ENCODE data around the gene AHDC1. TPM values are rescaled to one million over a fixed set of nuclear protein-coding genes. Genes with fewer than 3 reads are reported as not detected.

AHDC1 gene
- total RNA-seq, 2 donors from 2014 or later, result 13.5 to 14.2 TPM

DNA sequence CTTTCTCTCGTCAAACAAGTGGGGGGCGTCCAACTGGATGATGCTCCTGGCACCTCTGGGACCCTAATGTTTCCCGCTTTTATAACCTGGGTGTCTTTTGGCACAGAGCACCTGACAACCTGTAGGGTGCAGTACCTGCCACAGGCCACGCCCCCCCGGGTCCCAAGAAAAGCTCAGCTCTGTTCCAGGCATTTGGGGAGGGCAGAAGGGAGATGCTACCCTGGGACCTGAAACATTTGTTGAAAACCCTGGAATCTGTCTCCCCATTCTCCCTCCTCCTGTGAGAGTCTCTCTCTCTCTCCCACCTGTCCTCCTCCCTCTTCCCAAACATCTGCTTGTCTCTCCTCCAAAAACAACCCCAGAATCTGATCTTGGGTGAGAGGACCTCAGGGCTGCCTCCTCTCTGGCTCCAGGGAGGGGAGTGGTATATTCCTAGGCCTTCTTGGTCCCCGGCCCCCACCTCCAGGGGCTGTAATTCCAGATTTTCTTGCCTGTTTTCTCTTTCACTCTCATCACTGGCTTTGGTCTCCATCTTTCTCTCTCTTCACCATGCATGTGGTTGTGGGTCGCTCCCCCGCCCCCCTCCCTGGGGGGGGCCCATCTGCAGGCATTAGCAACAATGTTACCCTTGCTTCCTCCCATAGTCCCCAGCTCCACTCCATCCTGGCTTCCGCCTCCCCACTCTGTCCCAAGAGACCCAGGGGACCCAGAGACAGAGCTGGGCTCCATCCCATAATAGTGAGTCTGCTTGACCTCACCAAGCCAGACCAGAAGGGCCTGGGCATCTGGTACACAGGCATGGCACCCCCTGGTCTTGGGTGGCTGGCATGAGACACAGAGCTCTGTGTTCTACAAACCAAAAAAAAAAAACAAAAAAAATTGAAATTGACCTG, 4.1 kb downstream of the AHDC1 start:
- peak in 1 of 4 donors; percentile 37 for DNase-seq
- ATAC-seq, result no peak
- intact Hi-C loops (cut with DNase I), result loop anchor here (5.0 kb wide), 1 partner anchor 43 kb away; no protein-coding TSS in a partner anchor
- Histone ChIP-seq H3K27me3 (no peaks in the 10 kb centered on the region), H3K27ac (peak overlapping the region in 2 of 4 donors; percentile 6 to 35), H3K4me1 (peaks cover 50% of the 10 kb centered on the region), H3K4me3 (no peak overlapping the region), H3K9me3 (no peaks in the 10 kb centered on the region), H3K36me3 (replicated peaks in 1 of 2; ENCODE audit: insufficient read depth in 1 of 2, low read depth in 2 of 2) (no peaks in the 10 kb centered on the region)
- no peak for TF ChIP-seq POLR2A (IDR thresholded peaks at IDR 0.05)
- TF ChIP-seq CTCF (IDR thresholded peaks at IDR 0.05), result no peak
- 47% methylated on average over 9 of the region's 9 CpGs for WGBS, 2 donors

DNA sequence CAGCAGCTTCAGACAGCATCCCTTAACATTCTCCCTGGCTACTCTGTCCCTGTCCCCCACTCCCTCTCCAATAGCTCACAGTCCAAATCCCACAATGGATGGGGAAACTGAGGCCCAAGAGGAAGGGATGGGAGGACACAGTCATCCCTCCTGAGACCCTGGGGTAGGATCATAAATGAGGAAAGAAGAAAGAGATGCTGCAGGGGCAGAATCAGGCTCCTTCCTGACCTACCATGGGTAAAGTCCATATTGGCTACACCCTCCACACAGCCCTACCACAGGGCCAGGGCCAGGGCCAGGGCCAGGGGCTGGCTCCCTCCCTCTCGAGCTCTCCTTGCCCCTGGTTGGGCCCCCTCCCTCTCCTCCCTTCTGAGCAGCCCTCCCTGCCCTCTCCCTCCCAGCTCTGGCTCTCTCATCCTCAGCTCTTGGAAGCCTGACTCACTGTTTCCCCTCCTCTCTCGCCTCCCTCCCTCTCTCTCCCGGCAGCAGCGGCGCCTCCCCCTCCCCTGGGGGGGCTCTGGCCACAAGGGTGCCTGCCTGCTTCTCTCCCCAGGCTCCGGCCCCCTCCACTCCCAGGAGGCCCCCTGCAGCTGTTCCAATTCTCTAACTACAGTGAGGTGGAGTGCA, 4.9 kb downstream of the AHDC1 start:
- H3K27ac ChIP-seq, result peak overlapping the region in 3 of 4 donors; percentile 35 to 59 (median 43)
- H3K36me3 ChIP-seq (replicated peaks in 1 of 2; ENCODE audit: insufficient read depth in 1 of 2, low read depth in 2 of 2), result no peaks in the 10 kb centered on the region
- no peaks in the 10 kb centered on the region for H3K9me3 ChIP-seq
- no peak overlapping the region for H3K4me3 ChIP-seq
- intact Hi-C loops (cut with DNase I), result loop anchor here (5.0 kb wide), 1 partner anchor 42 kb away; no protein-coding TSS in a partner anchor
- DNase-seq (peak in 3 of 4 donors; percentile 50 to 74 (median 57)), ATAC-seq (no peak)
- no peaks in the 10 kb centered on the region for H3K27me3 ChIP-seq
- no peak for TF ChIP-seq POLR2A (IDR thresholded peaks at IDR 0.05)
- no peak for TF ChIP-seq CTCF (IDR thresholded peaks at IDR 0.05)
- peaks cover 50% of the 10 kb centered on the region for H3K4me1 ChIP-seq
- WGBS, 2 donors, result 5 to 12% methylated on average over 5 to 6 of the region's 6 CpGs

DNA sequence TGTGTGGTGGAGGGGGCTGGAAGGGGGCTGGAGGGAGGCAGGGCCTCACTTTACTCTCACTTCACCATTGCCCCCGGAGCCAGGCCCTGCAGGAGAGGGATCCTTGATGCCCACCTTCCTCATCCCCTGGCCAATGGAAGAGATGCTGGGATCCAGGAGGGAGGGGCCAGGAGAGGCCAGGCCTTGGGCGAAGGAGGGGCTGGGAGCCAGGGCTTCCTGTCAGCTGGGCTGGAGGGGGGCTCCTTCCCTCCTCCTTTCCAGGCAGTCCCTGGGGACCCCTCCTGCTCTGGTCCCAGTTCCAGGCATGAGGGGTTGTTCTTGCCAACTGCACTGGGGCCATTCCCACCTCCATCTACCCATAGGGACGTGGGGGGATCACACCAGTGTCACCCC, 5.7 kb downstream of the AHDC1 start:
- 58 to 92% methylated on average over 2 to 3 of the region's 3 CpGs for WGBS, 2 donors
- no peak overlapping the region for H3K4me3 ChIP-seq
- no peaks in the 10 kb centered on the region for H3K9me3 ChIP-seq
- no peak for ATAC-seq
- H3K27ac ChIP-seq, result no peak overlapping the region
- intact Hi-C loops (cut with DNase I), result loop anchor here (5.0 kb wide), 1 partner anchor 41 kb away; no protein-coding TSS in a partner anchor
- peaks cover 50% of the 10 kb centered on the region for H3K4me1 ChIP-seq
- H3K36me3 ChIP-seq (replicated peaks in 1 of 2; ENCODE audit: insufficient read depth in 1 of 2, low read depth in 2 of 2), result no peaks in the 10 kb centered on the region
- TF ChIP-seq CTCF (IDR thresholded peaks at IDR 0.05) (no peak), POLR2A (IDR thresholded peaks at IDR 0.05) (no peak)
- no peaks in the 10 kb centered on the region for H3K27me3 ChIP-seq
- DNase-seq, result no peak

- Histone ChIP-seq H3K4me1 (peaks cover 50% of the 10 kb centered on the region), H3K27me3 (no peaks in the 10 kb centered on the region), H3K36me3 (replicated peaks in 1 of 2; ENCODE audit: insufficient read depth in 1 of 2, low read depth in 2 of 2) (no peaks in the 10 kb centered on the region), H3K27ac (no peak overlapping the region), H3K9me3 (no peaks in the 10 kb centered on the region), H3K4me3 (no peak overlapping the region)
- no peak for DNase-seq
- WGBS, 2 donors, result 74 to 86% methylated on average over 7 of the region's 7 CpGs
- no peak for TF ChIP-seq POLR2A (IDR thresholded peaks at IDR 0.05)
- TF ChIP-seq CTCF (IDR thresholded peaks at IDR 0.05), result no peak
- intact Hi-C loops (cut with DNase I), result loop anchor here (5.0 kb wide), 1 partner anchor 40 kb away; no protein-coding TSS in a partner anchor
- no peak for ATAC-seq
Measured at GRCh38 chr1:27597516-27598294, 6.2 kb downstream of the AHDC1 start.
